CD14-positive monocyte (primary cell): ENCODE results near the gene DBT. TPM values are rescaled to one million over a fixed set of nuclear protein-coding genes. Genes with fewer than 3 reads are reported as not detected.

Experiments used
- DNase-seq, 3 donors: peaks; one replicate each; pipeline ENCODE4 v3.0.0-alpha.2; 2011 to 2022
- H2AFZ ChIP-seq: 2 replicates; pipeline ENCODE4 v1.6.0; 2012; ENCODE audit warnings: mild to moderate bottlenecking, low read depth, low read length, inconsistent platforms; ENCODE audit not compliant: insufficient read depth, poor library complexity, severe bottlenecking
- H3K27ac ChIP-seq, 2 donors: 1 replicate in 1 of 2; 2 replicates in 1 of 2; pipeline ENCODE4 v1.5.1; 2012 to 2013; ENCODE audit warnings: low read length in 2 of 2, control low read depth in 1 of 2, inconsistent platforms in 1 of 2, low read depth in 1 of 2, mild to moderate bottlenecking in 1 of 2
- H3K27me3 ChIP-seq, 2 donors: one replicate each; pipeline versions ENCODE4 v1.6.0 to v1.6.1; 2011 to 2013; ENCODE audit warnings: low read length in 2 of 2; ENCODE audit not compliant: control insufficient read depth in 2 of 2, insufficient read depth in 2 of 2
- H3K36me3 ChIP-seq, 2 donors: replicated peaks in 1 of 2; 1 replicate in 1 of 2; 2 replicates in 1 of 2; pipeline versions ENCODE4 v1.5.1 to v1.6.1; 2012 to 2013; ENCODE audit warnings: low read length in 2 of 2, control low read depth in 1 of 2, inconsistent platforms in 1 of 2, mild to moderate bottlenecking in 1 of 2; ENCODE audit not compliant: insufficient read depth in 2 of 2, control insufficient read depth in 1 of 2
- H3K4me1 ChIP-seq, 2 donors: 1 replicate in 1 of 2; 2 replicates in 1 of 2; pipeline versions ENCODE4 v1.5.1 to v1.6.1; 2012 to 2013; ENCODE audit warnings: low read length in 2 of 2, control low read depth in 1 of 2, inconsistent platforms in 1 of 2, mild to moderate bottlenecking in 1 of 2, moderate library complexity in 1 of 2; ENCODE audit not compliant: insufficient read depth in 2 of 2, control insufficient read depth in 1 of 2
- H3K4me2 ChIP-seq: replicated peaks from 2 replicates; pipeline ENCODE3; 2012; ENCODE audit warnings: low read length, moderate library complexity, mild to moderate bottlenecking; ENCODE audit not compliant: poor library complexity, severe bottlenecking; ENCODE audit errors: extremely low read depth
- H3K4me3 ChIP-seq, 3 experiments: fragments of 200-600 bp in 1 of 3; sonication (generic) in 1 of 3; replicated peaks in 1 of 3; 1 replicate in 2 of 3; 2 replicates in 1 of 3; pipeline ENCODE4 v1.5.1; 2011 to 2013; ENCODE audit warnings: low read length in 3 of 3, mild to moderate bottlenecking in 3 of 3, control low read depth in 2 of 3, low read depth in 2 of 3, inconsistent platforms in 1 of 3, moderate library complexity in 1 of 3
- H3K79me2 ChIP-seq: 2 replicates; pipeline ENCODE4 v1.6.0; 2012; ENCODE audit warnings: mild to moderate bottlenecking, control low read depth, inconsistent platforms, low read length, moderate library complexity; ENCODE audit not compliant: insufficient read depth
- H3K9ac ChIP-seq: 2 replicates; pipeline ENCODE4 v1.6.0; 2017; ENCODE audit warnings: low read length, mild to moderate bottlenecking; ENCODE audit not compliant: insufficient read depth, poor library complexity, severe bottlenecking
- H3K9me3 ChIP-seq, 2 donors: replicated peaks in 1 of 2; 1 replicate in 1 of 2; 2 replicates in 1 of 2; pipeline versions ENCODE4 v1.5.1 to v1.6.1; 2012 to 2013; ENCODE audit warnings: low read length in 2 of 2, control low read depth in 1 of 2; ENCODE audit not compliant: control insufficient read depth in 1 of 2, insufficient read depth in 1 of 2
- H4K20me1 ChIP-seq: 2 replicates; pipeline ENCODE4 v1.6.0; 2012; ENCODE audit warnings: mild to moderate bottlenecking, low read length, control low read depth, moderate library complexity; ENCODE audit not compliant: insufficient read depth
- H3K27ac Mint-ChIP-seq, 7 donors: one replicate each; pipeline ENCODE4 v1.8.0; 2020; ENCODE audit warnings: mild to moderate bottlenecking in 7 of 7, mixed read lengths in 7 of 7, moderate library complexity in 6 of 7, inconsistent platforms in 2 of 7
- H3K27me3 Mint-ChIP-seq, 3 donors: one replicate each; pipeline ENCODE4 v1.8.0; 2021 to 2022; ENCODE audit warnings: low read depth in 3 of 3, mild to moderate bottlenecking in 3 of 3, mixed read lengths in 3 of 3, moderate library complexity in 3 of 3, inconsistent platforms in 1 of 3
- H3K36me3 Mint-ChIP-seq, 2 donors: one replicate each; pipeline ENCODE4 v1.8.0; 2020; ENCODE audit warnings: mixed read lengths in 2 of 2, inconsistent platforms in 1 of 2, mild to moderate bottlenecking in 1 of 2
- H3K4me1 Mint-ChIP-seq: one replicate; pipeline ENCODE4 v1.8.0; 2020; ENCODE audit warnings: mild to moderate bottlenecking, mixed read lengths
- H3K4me3 Mint-ChIP-seq, 2 donors: one replicate each; pipeline ENCODE4 v1.8.0; 2020; ENCODE audit warnings: mild to moderate bottlenecking in 2 of 2, mixed read lengths in 2 of 2, moderate library complexity in 1 of 2
- H3K9me3 Mint-ChIP-seq, 7 donors: one replicate each; pipeline ENCODE4 v1.8.0; 2020 to 2022; ENCODE audit warnings: mixed read lengths in 7 of 7, mild to moderate bottlenecking in 6 of 7, moderate library complexity in 6 of 7, inconsistent platforms in 2 of 7
- CTCF ChIP-seq: fragments of 200-600 bp; IDR thresholded peaks from one replicate; pipeline ENCODE4 v1.8.0; 2022; ENCODE audit warnings: antibody characterized with exemption, mild to moderate bottlenecking
- WGBS: methylation state at CpG from one replicate; pipeline ENCODE4 v1.1.5; 2013; ENCODE audit warnings: missing lambda C conversion rate; ENCODE audit not compliant: insufficient coverage; 5-methylcytosine and 5-hydroxymethylcytosine counted together
- intact Hi-C, 2 donors: fragments of 100-400 bp; cut with micrococcal nuclease; formaldehyde crosslinking; loops; one replicate each; pipeline versions ENCODE4 v1.15.0 to v1.15.1; 2023
- polyA plus RNA-seq, 3 donors: library from polyadenylated mRNA; depleted of rRNA in 1 of 3; unstranded in 2 of 3; stranded (reverse) in 1 of 3; fragments of 300-500 nt in 2 of 3; fragments of >200 nt in 1 of 3; fragmentation: Illumina TruSeq in 2 of 3; gene quantifications; 1 replicate in 2 of 3; 2 replicates in 1 of 3; pipeline ENCODE4 v1.2.3, GENCODE V29; 2012 to 2021

DBT gene
- polyA plus RNA-seq, 3 donors, result 1.1 to 2.7 (median 1.5) TPM

DNA sequence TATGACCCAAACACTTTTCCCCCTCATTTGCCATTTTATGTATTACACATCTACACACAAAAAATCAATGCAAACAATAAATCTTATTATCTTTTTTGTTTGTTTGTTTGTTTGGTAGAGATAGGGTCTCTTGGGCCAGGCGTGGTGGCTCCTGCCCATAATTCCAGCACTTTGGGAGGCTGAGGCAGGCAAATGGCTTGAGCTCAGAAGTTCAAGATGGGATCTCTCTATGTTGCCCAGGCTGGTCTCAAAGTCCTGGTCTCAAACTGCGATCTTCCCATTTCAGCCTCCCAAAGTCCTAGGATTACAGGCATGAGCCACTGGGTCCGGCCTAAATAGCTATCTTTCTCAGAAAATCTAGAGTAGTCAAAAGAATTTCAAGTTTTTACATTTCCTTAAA lies 1.2 kb upstream of the DBT start:
- Histone ChIP-seq H3K4me2 (no peak overlapping the region), H3K9me3 (no peaks in the 10 kb centered on the region), H3K4me1 (peaks cover 13 to 14% of the 10 kb centered on the region in 2 donors), H3K79me2 (peaks cover 34% of the 10 kb centered on the region), H3K27me3 (no peaks in the 10 kb centered on the region), H3K36me3 (no peaks in the 10 kb centered on the region), H2AFZ (peak overlapping the region; percentile 98), H3K27ac (no peak overlapping the region), H3K9ac (no peak overlapping the region), H3K4me3 (no peak overlapping the region), H4K20me1 (no peaks in the 10 kb centered on the region)
- H3K36me3 Mint-ChIP-seq, result no peaks in the 10 kb centered on the region
- intact Hi-C loops, result no loop called here
- TF ChIP-seq CTCF, result no peak
- H3K27ac Mint-ChIP-seq, result no peak overlapping the region
- 91% methylated on average over 1 of the region's 3 CpGs for whole genome bisulfite sequencing
- H3K4me3 Mint-ChIP-seq, result no peak overlapping the region
- H3K27me3 Mint-ChIP-seq, result peaks cover 0 to 2% (median 1%) of the 10 kb centered on the region in 3 donors
- no peak for DNase-seq
- H3K9me3 Mint-ChIP-seq, result no peaks in the 10 kb centered on the region
- peaks cover 14% of the 10 kb centered on the region for H3K4me1 Mint-ChIP-seq

DNA sequence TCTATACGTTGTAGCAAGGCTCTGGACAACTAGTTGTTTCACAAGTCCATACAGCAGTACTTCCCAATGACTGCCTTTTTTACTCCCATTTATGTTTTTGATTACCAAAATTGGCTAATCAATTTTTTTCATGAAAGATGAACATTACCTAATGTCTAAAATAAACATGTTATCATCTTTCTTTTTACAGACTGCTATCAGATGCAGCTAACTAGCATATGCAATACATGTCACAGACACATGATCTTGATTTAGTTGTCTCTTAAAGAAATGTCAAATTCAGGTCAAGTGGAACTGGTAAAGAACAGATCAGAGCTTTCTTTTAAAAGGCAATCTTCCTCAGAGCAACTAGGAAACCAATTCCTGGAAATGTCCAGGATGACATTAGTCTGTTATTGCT lies 630 bp upstream of the DBT start:
- Histone ChIP-seq H3K4me1 (peaks cover 13 to 14% of the 10 kb centered on the region in 2 donors), H3K27ac (peak overlapping the region in 1 of 2 donors; percentile 96), H3K9ac (no peak overlapping the region), H3K79me2 (peaks cover 39% of the 10 kb centered on the region), H3K4me2 (peak overlapping the region; percentile 93), H3K4me3 (peak overlapping the region; percentile 79 to 97 (median 91)), H3K36me3 (no peaks in the 10 kb centered on the region), H3K9me3 (no peaks in the 10 kb centered on the region), H4K20me1 (no peaks in the 10 kb centered on the region), H2AFZ (peak overlapping the region; percentile 98), H3K27me3 (no peaks in the 10 kb centered on the region)
- Mint-ChIP-seq H3K27ac (no peak overlapping the region), H3K4me3 (no peak overlapping the region), H3K36me3 (no peaks in the 10 kb centered on the region), H3K9me3 (no peaks in the 10 kb centered on the region), H3K4me1 (peaks cover 14% of the 10 kb centered on the region), H3K27me3 (peaks cover 0 to 2% (median 1%) of the 10 kb centered on the region in 3 donors)
- intact Hi-C loops, result no loop called here
- DNase-seq, result no peak
- no peak for TF ChIP-seq CTCF
- no CpG with 5 or more reads among the region's 1 CpG for WGBS
